IPS-18a (cell line): ENCODE measurements around the gene CLEC4D.
"Not testable (repeated sequence)": the region's sequence is repeated elsewhere in the genome, so short reads cannot be mapped to it uniquely, and the experiment has no call there.

Source experiments
- H3K27ac ChIP-seq: one replicate; pipeline ENCODE4 v1.5.1; 2013; ENCODE audit warnings: low read length
- H3K27me3 ChIP-seq: one replicate; pipeline ENCODE4 v1.6.1; 2013; ENCODE audit warnings: mild to moderate bottlenecking, low read length; ENCODE audit not compliant: control insufficient read depth, insufficient read depth
- H3K36me3 ChIP-seq: one replicate; pipeline ENCODE4 v1.6.1; 2013; ENCODE audit warnings: low read depth, low read length; ENCODE audit not compliant: control insufficient read depth
- H3K4me1 ChIP-seq: one replicate; pipeline ENCODE4 v1.6.1; 2013; ENCODE audit warnings: low read depth, low read length; ENCODE audit not compliant: control insufficient read depth
- H3K4me3 ChIP-seq: one replicate; pipeline ENCODE4 v1.5.1; 2013; ENCODE audit warnings: low read length
- H3K9ac ChIP-seq: one replicate; pipeline ENCODE4 v1.6.1; 2013; ENCODE audit warnings: mild to moderate bottlenecking, low read length, moderate library complexity
- H3K9me3 ChIP-seq: one replicate; pipeline ENCODE4 v1.6.1; 2013; ENCODE audit warnings: low read depth, low read length; ENCODE audit not compliant: control insufficient read depth

Gene CLEC4D

GRCh38 chr12:8540831-8541230 is 27.5 kb downstream of the CLEC4D start, which contains the start of gene CLEC4E:
Gene CLEC4E (minus strand): TSS chr12:8540905. CDS start chr12:8540797, 108 bp downstream.
- not testable (repeated sequence) for H3K9me3 ChIP-seq, H3K27ac ChIP-seq, H3K27me3 ChIP-seq, H3K9ac ChIP-seq, H3K4me1 ChIP-seq, H3K4me3 ChIP-seq, H3K36me3 ChIP-seq

GRCh38 chr12:8541562-8541961 is 28.3 kb downstream of the CLEC4D start:
- Histone ChIP-seq H3K4me1 (no peaks in the 10 kb centered on the region), H3K4me3 (no peak overlapping the region), H3K27me3 (no peaks in the 10 kb centered on the region), H3K36me3 (no peaks in the 10 kb centered on the region), H3K27ac (no peak overlapping the region), H3K9ac (no peak overlapping the region), H3K9me3 (no peaks in the 10 kb centered on the region)

- H3K9me3 ChIP-seq: no peaks in the 10 kb centered on the region
- no peaks in the 10 kb centered on the region for H3K4me1 ChIP-seq
- H3K27me3 ChIP-seq: no peaks in the 10 kb centered on the region
- no peaks in the 10 kb centered on the region for H3K36me3 ChIP-seq
- H3K4me3 ChIP-seq: no peak overlapping the region
- no peak overlapping the region for H3K9ac ChIP-seq
- H3K27ac ChIP-seq: no peak overlapping the region
Observed at GRCh38 chr12:8544295-8544694, 31.0 kb downstream of the CLEC4D start.

- Histone ChIP-seq H3K27me3 (no peaks in the 10 kb centered on the region), H3K9me3 (no peaks in the 10 kb centered on the region), H3K4me3 (no peak overlapping the region), H3K9ac (no peak overlapping the region), H3K36me3 (no peaks in the 10 kb centered on the region), H3K27ac (no peak overlapping the region), H3K4me1 (no peaks in the 10 kb centered on the region)
Observed at GRCh38 chr12:8546591-8546990, 33.3 kb downstream of the CLEC4D start.

GRCh38 chr12:8547645-8548044 is 34.3 kb downstream of the CLEC4D start:
- no peaks in the 10 kb centered on the region for H3K36me3 ChIP-seq

GRCh38 chr12:8548192-8548591 is 34.9 kb downstream of the CLEC4D start:
- H3K27me3 ChIP-seq: no peaks in the 10 kb centered on the region
- H3K9ac ChIP-seq: no peak overlapping the region
- H3K4me3 ChIP-seq: no peak overlapping the region
- no peaks in the 10 kb centered on the region for H3K4me1 ChIP-seq
- H3K27ac ChIP-seq: no peak overlapping the region
- no peaks in the 10 kb centered on the region for H3K9me3 ChIP-seq
- no peaks in the 10 kb centered on the region for H3K36me3 ChIP-seq

More at GRCh38 chr12:8547645-8548044, 34.3 kb downstream of the CLEC4D start:
- H3K4me3 ChIP-seq: no peak overlapping the region
- H3K27me3 ChIP-seq: no peaks in the 10 kb centered on the region
- no peaks in the 10 kb centered on the region for H3K9me3 ChIP-seq
- H3K9ac ChIP-seq: no peak overlapping the region
- no peak overlapping the region for H3K27ac ChIP-seq
- no peaks in the 10 kb centered on the region for H3K4me1 ChIP-seq

GRCh38 chr12:8549381-8549780 is 36.1 kb downstream of the CLEC4D start:
- H3K27ac ChIP-seq: no peak overlapping the region
- H3K4me1 ChIP-seq: no peaks in the 10 kb centered on the region
- no peaks in the 10 kb centered on the region for H3K9me3 ChIP-seq
- H3K27me3 ChIP-seq: no peaks in the 10 kb centered on the region
- H3K36me3 ChIP-seq: no peaks in the 10 kb centered on the region
- no peak overlapping the region for H3K4me3 ChIP-seq
- no peak overlapping the region for H3K9ac ChIP-seq

GRCh38 chr12:8553088-8553627 is 39.9 kb downstream of the CLEC4D start:
- Histone ChIP-seq H3K4me3 (no peak overlapping the region), H3K9me3 (no peaks in the 10 kb centered on the region), H3K27ac (no peak overlapping the region), H3K27me3 (no peaks in the 10 kb centered on the region), H3K36me3 (no peaks in the 10 kb centered on the region), H3K4me1 (no peaks in the 10 kb centered on the region), H3K9ac (no peak overlapping the region)

- H3K9me3 ChIP-seq: no peaks in the 10 kb centered on the region
- H3K36me3 ChIP-seq: no peaks in the 10 kb centered on the region
- no peaks in the 10 kb centered on the region for H3K4me1 ChIP-seq
- H3K9ac ChIP-seq: no peak overlapping the region
- no peak overlapping the region for H3K27ac ChIP-seq
- no peaks in the 10 kb centered on the region for H3K27me3 ChIP-seq
- H3K4me3 ChIP-seq: no peak overlapping the region
Observed at GRCh38 chr12:8554451-8555195, 41.3 kb downstream of the CLEC4D start.

- H3K27me3 ChIP-seq: no peaks in the 10 kb centered on the region
- H3K4me3 ChIP-seq: no peak overlapping the region
- no peak overlapping the region for H3K27ac ChIP-seq
- H3K9ac ChIP-seq: no peak overlapping the region
- no peaks in the 10 kb centered on the region for H3K4me1 ChIP-seq
- no peaks in the 10 kb centered on the region for H3K9me3 ChIP-seq
- no peaks in the 10 kb centered on the region for H3K36me3 ChIP-seq
Observed at GRCh38 chr12:8556531-8557097, 43.3 kb downstream of the CLEC4D start.

GRCh38 chr12:8559676-8560075 is 46.4 kb downstream of the CLEC4D start:
- H3K27me3 ChIP-seq: no peaks in the 10 kb centered on the region
- H3K9me3 ChIP-seq: no peaks in the 10 kb centered on the region
- peaks cover 9% of the 10 kb centered on the region for H3K4me1 ChIP-seq
- H3K27ac ChIP-seq: no peak overlapping the region
- H3K36me3 ChIP-seq: no peaks in the 10 kb centered on the region
- no peak overlapping the region for H3K9ac ChIP-seq
- no peak overlapping the region for H3K4me3 ChIP-seq

- H3K27me3 ChIP-seq: no peaks in the 10 kb centered on the region
- no peak overlapping the region for H3K27ac ChIP-seq
- H3K36me3 ChIP-seq: no peaks in the 10 kb centered on the region
- no peaks in the 10 kb centered on the region for H3K9me3 ChIP-seq
- H3K9ac ChIP-seq: no peak overlapping the region
- no peak overlapping the region for H3K4me3 ChIP-seq
- H3K4me1 ChIP-seq: peaks cover 9% of the 10 kb centered on the region
Observed at GRCh38 chr12:8561011-8561410, 47.7 kb downstream of the CLEC4D start.
